ENCODE measurements around the gene FBL.

GRCh38 chr19:39878398-39878797 lies 32.2 kb upstream of the FBL start:
- TF ChIP-seq CTCF (IDR thresholded peaks at IDR 0.05) (no peak), POLR2A (IDR thresholded peaks at IDR 0.05) (no peak)

Data from esophagus squamous epithelium (tissue), 4 donors.